HepG2 (cell line): ENCODE measurements around the gene TEX19. TPM values are rescaled to one million over a fixed set of nuclear protein-coding genes. Genes with fewer than 3 reads are reported as not detected.

Experiments used
- CCDC6 ChIP-seq: sonication (generic); formaldehyde crosslinking; IDR thresholded peaks from 2 replicates; pipeline ENCODE4 v1.8.1; 2022; ENCODE audit warnings: mild to moderate bottlenecking, missing genetic modification reagents, moderate library complexity
- CREBL2 ChIP-seq: sonication (generic); formaldehyde crosslinking; IDR thresholded peaks from 2 replicates; pipeline ENCODE4 v1.8.1; 2023; ENCODE audit warnings: missing genetic modification reagents, mild to moderate bottlenecking, borderline replicate concordance
- EEA1 ChIP-seq: sonication (generic); formaldehyde crosslinking; IDR thresholded peaks from 2 replicates; pipeline ENCODE4 v1.5.1; 2020; ENCODE audit warnings: mild to moderate bottlenecking, missing genetic modification reagents, borderline replicate concordance
- ELF1 ChIP-seq: sonication (generic); formaldehyde crosslinking; IDR thresholded peaks from 2 replicates; pipeline ENCODE4 v1.4.0; 2020; ENCODE audit warnings: missing genetic modification reagents
- FOXA3 ChIP-seq: IDR thresholded peaks from 2 replicates; pipeline ENCODE4 v1.6.1; 2016; ENCODE audit warnings: missing genetic modification reagents, missing compliant biosample characterization
- HIVEP1 ChIP-seq: sonication (generic); formaldehyde crosslinking; IDR thresholded peaks from 2 replicates; pipeline ENCODE4 v1.4.0; 2020; ENCODE audit warnings: mild to moderate bottlenecking, missing genetic modification reagents
- HNRNPH1 ChIP-seq: fragments of 200-400 bp; formaldehyde crosslinking; optimal IDR thresholded peaks from 2 replicates; pipeline ENCODE3; 2017; ENCODE audit warnings: mild to moderate bottlenecking, low read depth, low read length
- SRSF1 ChIP-seq: fragments of 200-400 bp; formaldehyde crosslinking; optimal IDR thresholded peaks from 2 replicates; pipeline ENCODE3; 2017; ENCODE audit warnings: mild to moderate bottlenecking, low read depth, low read length, moderate library complexity
- THAP9 ChIP-seq: sonication (generic); formaldehyde crosslinking; IDR thresholded peaks from 2 replicates; pipeline ENCODE4; 2020; ENCODE audit warnings: missing genetic modification reagents, mild to moderate bottlenecking, borderline replicate concordance
- ZBTB4 ChIP-seq: sonication (generic); formaldehyde crosslinking; IDR thresholded peaks from 2 replicates; pipeline ENCODE4 v1.4.0; 2020; ENCODE audit warnings: missing genetic modification reagents, mild to moderate bottlenecking, borderline replicate concordance
- ZFAT ChIP-seq: sonication (generic); formaldehyde crosslinking; conservative IDR thresholded peaks from 2 replicates; pipeline ENCODE4 v1.8.1; 2023; ENCODE audit warnings: missing genetic modification reagents, inconsistent platforms
- ZFP37 ChIP-seq: sonication (generic); formaldehyde crosslinking; IDR thresholded peaks from 2 replicates; pipeline ENCODE4 v1.4.0; 2020; ENCODE audit warnings: missing genetic modification reagents, borderline replicate concordance
- ZMAT5 ChIP-seq: sonication (generic); formaldehyde crosslinking; IDR thresholded peaks from 2 replicates; pipeline ENCODE4 v1.5.0; 2020; ENCODE audit warnings: mild to moderate bottlenecking, low read depth, missing genetic modification reagents, borderline replicate concordance
- ZNF280D ChIP-seq: sonication (generic); formaldehyde crosslinking; IDR thresholded peaks from 2 replicates; pipeline ENCODE4 v1.5.1; 2020; ENCODE audit warnings: mild to moderate bottlenecking, missing genetic modification reagents
- ZNF580 ChIP-seq: IDR thresholded peaks from 2 replicates; pipeline ENCODE4 v1.6.1; 2016; ENCODE audit warnings: low read depth, borderline replicate concordance
- polyA plus RNA-seq, 8 experiments: library from polyadenylated mRNA; depleted of rRNA in 3 of 8; stranded (reverse) in 7 of 8; unstranded in 1 of 8; fragments of >200 nt; fragmentation: Illumina TruSeq in 4 of 8; extraction: Trizol in 4 of 8; gene quantifications; 2 replicates each; pipeline versions ENCODE4 v1.2.1 to v1.2.3, GENCODE V29; 2011 to 2016; ENCODE audit warnings: low read depth in 4 of 8, missing spikeins in 1 of 8, mixed read lengths in 1 of 8; ENCODE audit not compliant: insufficient read depth in 1 of 8
- total RNA-seq, 5 experiments: library from RNA; depleted of rRNA; stranded (reverse); fragments of >200 nt; fragmentation: Illumina TruSeq; extraction: Trizol; gene quantifications; 2 replicates each; pipeline ENCODE4 v1.2.3, GENCODE V29; 2016; ENCODE audit warnings: low read depth in 1 of 5

TEX19 gene
- total and polyA plus RNA-seq, 2 of the 13 experiments (the other 11 are each of a cell fraction or from before 2014, with no cell fraction given) = 1.3 to 6.0 TPM

GRCh38 chr17:82328141-82328993 lies 30.7 kb upstream of the TEX19 start (continued):
- TF ChIP-seq HNRNPH1 (peak; percentile 67), THAP9 (CRISPR knock-in tag) (peak; percentile 78), CCDC6 (peak; percentile 38; the same call in 1 of the 2 replicates), ZNF280D (CRISPR knock-in tag) (peak; percentile 98), ELF1 (0 out of 2 replicates have a peak, but pooled peaks have one; percentile 42), ZFP37 (CRISPR knock-in tag) (peak; percentile 93), HIVEP1 (peak; percentile 98), SRSF1 (peak; percentile 82), ZFAT (CRISPR knock-in tag) (no peak), ZNF580 (peak; percentile 48; the same call in 1 of the 2 replicates), ZBTB4 (CRISPR knock-in tag) (peak; percentile 97), ZMAT5 (CRISPR knock-in tag) (no peak), EEA1 (0 out of 2 replicates have a peak, but pooled peaks have one; percentile 70), CREBL2 (CRISPR knock-in tag) (no peak), FOXA3 (CRISPR knock-in tag) (peak; percentile 86)
